Cardiac fibroblast (primary cell): ENCODE results near the gene ZNF580.

ENCODE experiments used
- DNase-seq, 2 donors: peaks; one replicate each; pipeline versions ENCODE4 v3.0.0 to v3.0.0-alpha.2; 2010; ENCODE audit warnings: low read depth in 2 of 2
- H3K4me3 ChIP-seq, 2 donors: replicated peaks in 1 of 2; 1 replicate in 1 of 2; 2 replicates in 1 of 2; pipeline ENCODE4 v1.5.1; 2011; ENCODE audit warnings: low read depth in 2 of 2, low read length in 2 of 2, mild to moderate bottlenecking in 2 of 2, moderate library complexity in 1 of 2
- CTCF ChIP-seq: IDR thresholded peaks from one replicate; pipeline ENCODE4 v1.5.1; 2011; ENCODE audit warnings: low read depth, mild to moderate bottlenecking, low read length, inconsistent platforms

ZNF580 gene

GRCh38 chr19:55606471-55606787, 34.4 kb upstream of the ZNF580 start:
- no peak for TF ChIP-seq CTCF

GRCh38 chr19:55606817-55607216, 34.0 kb upstream of the ZNF580 start:
- peak overlapping the region; percentile 88 to 97 for H3K4me3 ChIP-seq
- no peak for TF ChIP-seq CTCF
- no peak for DNase-seq

More at GRCh38 chr19:55606471-55606787, 34.4 kb upstream of the ZNF580 start:
- DNase-seq, result no peak
- peak overlapping the region; percentile 88 to 97 for H3K4me3 ChIP-seq

GRCh38 chr19:55609326-55609725, 31.5 kb upstream of the ZNF580 start:
- TF ChIP-seq CTCF, result no peak
- no peak overlapping the region for H3K4me3 ChIP-seq
- no peak for DNase-seq

- no peak overlapping the region for H3K4me3 ChIP-seq
- TF ChIP-seq CTCF, result no peak
- no peak for DNase-seq
Measured at GRCh38 chr19:55611300-55611982, 29.4 kb upstream of the ZNF580 start.

- TF ChIP-seq CTCF, result no peak
- no peak overlapping the region for H3K4me3 ChIP-seq
- no peak for DNase-seq
Measured at GRCh38 chr19:55611983-55612645, 28.7 kb upstream of the ZNF580 start.

- no peak for TF ChIP-seq CTCF
- no peak for DNase-seq
- no peak overlapping the region for H3K4me3 ChIP-seq
Measured at GRCh38 chr19:55613396-55613795, 27.4 kb upstream of the ZNF580 start.
